Measurements from ENCODE around the gene LDLRAD3.

DNA sequence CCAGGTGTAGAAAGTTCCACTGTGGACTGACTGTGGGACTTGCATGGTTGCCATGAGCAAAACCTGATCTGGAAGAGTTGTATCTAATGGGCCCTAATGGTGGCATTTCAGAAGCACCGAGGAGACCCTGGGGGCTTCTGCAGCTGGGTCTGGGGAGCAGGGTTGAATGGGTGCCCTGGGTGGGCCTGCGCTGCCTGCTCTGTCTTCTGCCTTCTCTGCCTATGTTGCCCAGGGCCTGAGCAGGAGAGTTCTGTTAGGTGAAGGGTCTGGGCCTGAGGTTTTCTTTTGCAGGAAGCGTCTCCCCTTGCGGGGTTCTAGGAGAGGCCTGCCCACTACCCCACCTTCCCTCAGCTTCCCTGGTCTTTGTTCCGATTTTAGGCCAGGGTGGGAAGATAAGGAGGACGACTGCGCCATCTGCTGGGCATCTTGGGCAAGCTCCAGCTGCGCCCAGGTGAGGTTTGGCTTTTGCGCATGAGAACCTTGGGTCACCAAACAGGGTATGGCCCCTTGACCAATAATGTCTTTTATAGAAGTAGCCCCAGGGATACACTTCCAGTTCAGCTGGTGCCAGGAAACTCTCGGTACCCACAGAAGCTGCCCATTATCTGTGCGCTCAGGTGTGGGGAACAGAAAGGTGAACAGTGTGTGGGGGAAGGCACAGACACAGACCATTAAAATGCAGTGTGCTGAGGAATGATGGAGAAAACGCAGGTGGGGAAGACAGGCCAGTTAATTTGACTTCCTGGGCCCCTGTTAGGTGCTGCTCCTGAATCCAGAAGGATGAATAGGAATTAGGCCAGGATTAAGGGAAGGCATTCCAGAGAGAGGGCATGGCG, 322.1 kb downstream of the LDLRAD3 start:
- TF ChIP-seq, protein P1, sequence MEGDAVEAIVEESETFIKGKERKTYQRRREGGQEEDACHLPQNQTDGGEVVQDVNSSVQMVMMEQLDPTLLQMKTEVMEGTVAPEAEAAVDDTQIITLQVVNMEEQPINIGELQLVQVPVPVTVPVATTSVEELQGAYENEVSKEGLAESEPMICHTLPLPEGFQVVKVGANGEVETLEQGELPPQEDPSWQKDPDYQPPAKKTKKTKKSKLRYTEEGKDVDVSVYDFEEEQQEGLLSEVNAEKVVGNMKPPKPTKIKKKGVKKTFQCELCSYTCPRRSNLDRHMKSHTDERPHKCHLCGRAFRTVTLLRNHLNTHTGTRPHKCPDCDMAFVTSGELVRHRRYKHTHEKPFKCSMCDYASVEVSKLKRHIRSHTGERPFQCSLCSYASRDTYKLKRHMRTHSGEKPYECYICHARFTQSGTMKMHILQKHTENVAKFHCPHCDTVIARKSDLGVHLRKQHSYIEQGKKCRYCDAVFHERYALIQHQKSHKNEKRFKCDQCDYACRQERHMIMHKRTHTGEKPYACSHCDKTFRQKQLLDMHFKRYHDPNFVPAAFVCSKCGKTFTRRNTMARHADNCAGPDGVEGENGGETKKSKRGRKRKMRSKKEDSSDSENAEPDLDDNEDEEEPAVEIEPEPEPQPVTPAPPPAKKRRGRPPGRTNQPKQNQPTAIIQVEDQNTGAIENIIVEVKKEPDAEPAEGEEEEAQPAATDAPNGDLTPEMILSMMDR (IDR thresholded peaks at IDR 0.05) = peak; percentile 84
- no peak for TF ChIP-seq ZFX (IDR thresholded peaks at IDR 0.05; ENCODE audit: borderline replicate concordance)

Measured in 22Rv1 (cell line).